GM12878 (cell line): ENCODE measurements around the gene SFT2D1.

Experiments
- CBX3 ChIP-seq: fragments of 200-600 bp; sonication (generic); IDR thresholded peaks from 2 replicates; pipeline ENCODE4 v1.6.1; 2016; ENCODE audit warnings: low read depth, borderline replicate concordance
- FOS ChIP-seq: IDR thresholded peaks from 3 replicates; pipeline ENCODE4 v1.6.1; 2011; ENCODE audit warnings: borderline replicate concordance; ENCODE audit not compliant: insufficient read length; ENCODE audit errors: extremely low read depth
- HDAC2 ChIP-seq: fragments of 200-600 bp; sonication (generic); IDR thresholded peaks from 2 replicates; pipeline ENCODE4 v1.6.1; 2017
- POLR2A ChIP-seq: IDR thresholded peaks from 2 replicates; pipeline ENCODE4 v1.6.1; 2011; ENCODE audit warnings: low read depth, mild to moderate bottlenecking, low read length
- POLR2AphosphoS5 ChIP-seq: IDR thresholded peaks from 2 replicates; pipeline ENCODE4 v1.6.1; 2011; ENCODE audit warnings: mild to moderate bottlenecking, low read length, inconsistent platforms
- TF ChIP-seq, protein P1 (sequence below), 3 experiments: IDR thresholded peaks in 2 of 3; conservative IDR thresholded peaks in 1 of 3; 2 replicates each; pipeline ENCODE4 v1.5.1; 2011; ENCODE audit warnings: low read depth in 3 of 3, low read length in 3 of 3, mild to moderate bottlenecking in 3 of 3, control low read depth in 2 of 3, moderate library complexity in 2 of 3, inconsistent platforms in 1 of 3, mixed read lengths in 1 of 3; ENCODE audit not compliant: control insufficient read depth in 2 of 3, insufficient read depth in 1 of 3; ENCODE audit errors: extremely low read depth in 1 of 3
- TF ChIP-seq, protein P2 (sequence below): fragments of 450-650 bp; IDR thresholded peaks from 2 replicates; pipeline ENCODE4 v1.6.1; 2017; ENCODE audit warnings: antibody characterized with exemption, mild to moderate bottlenecking, moderate library complexity
- TF ChIP-seq, protein P3 (sequence below): IDR thresholded peaks from 2 replicates; pipeline ENCODE4 v1.6.1; 2012; ENCODE audit warnings: mild to moderate bottlenecking, low read depth, low read length

DNA sequence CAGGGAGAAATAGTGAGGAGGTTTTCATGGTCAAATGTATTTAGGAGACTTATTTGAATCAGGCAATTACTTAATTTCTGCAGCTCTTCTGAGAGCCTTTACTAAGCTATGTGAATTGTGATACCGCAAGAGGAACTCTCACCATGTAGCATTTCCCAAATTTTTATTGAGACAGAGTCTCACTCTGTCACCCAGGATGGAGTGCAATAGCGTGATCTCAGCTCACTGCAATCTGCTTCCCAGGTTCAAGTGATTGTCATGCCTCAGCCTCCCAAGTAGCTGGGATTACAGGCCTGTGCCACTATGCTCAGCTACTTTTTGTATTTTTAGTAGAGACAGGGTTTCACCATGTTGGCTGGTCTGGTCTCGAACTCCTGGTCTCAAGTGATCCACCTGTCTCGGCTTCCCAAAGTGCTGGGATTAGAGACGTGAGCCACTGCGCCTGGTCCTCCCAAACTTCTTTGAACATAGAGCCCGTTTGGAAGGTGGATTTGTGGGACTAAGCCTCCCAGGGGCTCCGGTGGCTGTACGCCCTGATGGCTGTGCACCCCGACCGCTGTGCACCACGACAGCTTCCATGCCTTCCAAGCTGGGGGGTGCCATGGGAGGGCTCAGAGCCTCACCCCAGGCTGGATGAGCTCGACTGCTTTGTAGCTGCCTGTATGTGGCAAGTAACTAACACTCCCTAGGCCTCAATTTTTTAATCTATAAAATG is 46.1 kb upstream of the SFT2D1 start:
- TF ChIP-seq, protein P1, sequence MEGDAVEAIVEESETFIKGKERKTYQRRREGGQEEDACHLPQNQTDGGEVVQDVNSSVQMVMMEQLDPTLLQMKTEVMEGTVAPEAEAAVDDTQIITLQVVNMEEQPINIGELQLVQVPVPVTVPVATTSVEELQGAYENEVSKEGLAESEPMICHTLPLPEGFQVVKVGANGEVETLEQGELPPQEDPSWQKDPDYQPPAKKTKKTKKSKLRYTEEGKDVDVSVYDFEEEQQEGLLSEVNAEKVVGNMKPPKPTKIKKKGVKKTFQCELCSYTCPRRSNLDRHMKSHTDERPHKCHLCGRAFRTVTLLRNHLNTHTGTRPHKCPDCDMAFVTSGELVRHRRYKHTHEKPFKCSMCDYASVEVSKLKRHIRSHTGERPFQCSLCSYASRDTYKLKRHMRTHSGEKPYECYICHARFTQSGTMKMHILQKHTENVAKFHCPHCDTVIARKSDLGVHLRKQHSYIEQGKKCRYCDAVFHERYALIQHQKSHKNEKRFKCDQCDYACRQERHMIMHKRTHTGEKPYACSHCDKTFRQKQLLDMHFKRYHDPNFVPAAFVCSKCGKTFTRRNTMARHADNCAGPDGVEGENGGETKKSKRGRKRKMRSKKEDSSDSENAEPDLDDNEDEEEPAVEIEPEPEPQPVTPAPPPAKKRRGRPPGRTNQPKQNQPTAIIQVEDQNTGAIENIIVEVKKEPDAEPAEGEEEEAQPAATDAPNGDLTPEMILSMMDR (IDR thresholded peaks at IDR 0.05 in 2 of 3, conservative IDR thresholded peaks at IDR 0.05 in 1 of 3; ENCODE audit: control insufficient read depth in 2 of 3, extremely low read depth in 1 of 3, insufficient read depth in 1 of 3, low read depth in 3 of 3, low read length in 3 of 3) = no peak
- TF ChIP-seq, protein P2, sequence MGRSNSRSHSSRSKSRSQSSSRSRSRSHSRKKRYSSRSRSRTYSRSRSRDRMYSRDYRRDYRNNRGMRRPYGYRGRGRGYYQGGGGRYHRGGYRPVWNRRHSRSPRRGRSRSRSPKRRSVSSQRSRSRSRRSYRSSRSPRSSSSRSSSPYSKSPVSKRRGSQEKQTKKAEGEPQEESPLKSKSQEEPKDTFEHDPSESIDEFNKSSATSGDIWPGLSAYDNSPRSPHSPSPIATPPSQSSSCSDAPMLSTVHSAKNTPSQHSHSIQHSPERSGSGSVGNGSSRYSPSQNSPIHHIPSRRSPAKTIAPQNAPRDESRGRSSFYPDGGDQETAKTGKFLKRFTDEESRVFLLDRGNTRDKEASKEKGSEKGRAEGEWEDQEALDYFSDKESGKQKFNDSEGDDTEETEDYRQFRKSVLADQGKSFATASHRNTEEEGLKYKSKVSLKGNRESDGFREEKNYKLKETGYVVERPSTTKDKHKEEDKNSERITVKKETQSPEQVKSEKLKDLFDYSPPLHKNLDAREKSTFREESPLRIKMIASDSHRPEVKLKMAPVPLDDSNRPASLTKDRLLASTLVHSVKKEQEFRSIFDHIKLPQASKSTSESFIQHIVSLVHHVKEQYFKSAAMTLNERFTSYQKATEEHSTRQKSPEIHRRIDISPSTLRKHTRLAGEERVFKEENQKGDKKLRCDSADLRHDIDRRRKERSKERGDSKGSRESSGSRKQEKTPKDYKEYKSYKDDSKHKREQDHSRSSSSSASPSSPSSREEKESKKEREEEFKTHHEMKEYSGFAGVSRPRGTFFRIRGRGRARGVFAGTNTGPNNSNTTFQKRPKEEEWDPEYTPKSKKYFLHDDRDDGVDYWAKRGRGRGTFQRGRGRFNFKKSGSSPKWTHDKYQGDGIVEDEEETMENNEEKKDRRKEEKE = no peak
- TF ChIP-seq, protein P3, sequence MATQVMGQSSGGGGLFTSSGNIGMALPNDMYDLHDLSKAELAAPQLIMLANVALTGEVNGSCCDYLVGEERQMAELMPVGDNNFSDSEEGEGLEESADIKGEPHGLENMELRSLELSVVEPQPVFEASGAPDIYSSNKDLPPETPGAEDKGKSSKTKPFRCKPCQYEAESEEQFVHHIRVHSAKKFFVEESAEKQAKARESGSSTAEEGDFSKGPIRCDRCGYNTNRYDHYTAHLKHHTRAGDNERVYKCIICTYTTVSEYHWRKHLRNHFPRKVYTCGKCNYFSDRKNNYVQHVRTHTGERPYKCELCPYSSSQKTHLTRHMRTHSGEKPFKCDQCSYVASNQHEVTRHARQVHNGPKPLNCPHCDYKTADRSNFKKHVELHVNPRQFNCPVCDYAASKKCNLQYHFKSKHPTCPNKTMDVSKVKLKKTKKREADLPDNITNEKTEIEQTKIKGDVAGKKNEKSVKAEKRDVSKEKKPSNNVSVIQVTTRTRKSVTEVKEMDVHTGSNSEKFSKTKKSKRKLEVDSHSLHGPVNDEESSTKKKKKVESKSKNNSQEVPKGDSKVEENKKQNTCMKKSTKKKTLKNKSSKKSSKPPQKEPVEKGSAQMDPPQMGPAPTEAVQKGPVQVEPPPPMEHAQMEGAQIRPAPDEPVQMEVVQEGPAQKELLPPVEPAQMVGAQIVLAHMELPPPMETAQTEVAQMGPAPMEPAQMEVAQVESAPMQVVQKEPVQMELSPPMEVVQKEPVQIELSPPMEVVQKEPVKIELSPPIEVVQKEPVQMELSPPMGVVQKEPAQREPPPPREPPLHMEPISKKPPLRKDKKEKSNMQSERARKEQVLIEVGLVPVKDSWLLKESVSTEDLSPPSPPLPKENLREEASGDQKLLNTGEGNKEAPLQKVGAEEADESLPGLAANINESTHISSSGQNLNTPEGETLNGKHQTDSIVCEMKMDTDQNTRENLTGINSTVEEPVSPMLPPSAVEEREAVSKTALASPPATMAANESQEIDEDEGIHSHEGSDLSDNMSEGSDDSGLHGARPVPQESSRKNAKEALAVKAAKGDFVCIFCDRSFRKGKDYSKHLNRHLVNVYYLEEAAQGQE = no peak
- TF ChIP-seq POLR2AphosphoS5 (no peak), POLR2A (no peak), CBX3 (no peak), FOS (no peak), HDAC2 (no peak)
